Subcutaneous abdominal adipose tissue (tissue), 5 donors: Measurements from ENCODE around the gene ATRN.
A peak's percentile ranks its signal among the peaks of the same experiment; 100 is the strongest.

Source experiments
- H3K27ac ChIP-seq: one replicate; pipeline ENCODE4 v1.7.0; 2013; ENCODE audit warnings: low read depth, mild to moderate bottlenecking, inconsistent platforms, low read length, moderate library complexity
- H3K27me3 ChIP-seq, 5 donors: one replicate each; pipeline ENCODE4 v1.7.0; 2013; ENCODE audit warnings: low read length in 5 of 5, inconsistent platforms in 1 of 5; ENCODE audit not compliant: control insufficient read depth in 5 of 5, insufficient read depth in 4 of 5
- H3K36me3 ChIP-seq, 5 donors: one replicate each; pipeline ENCODE4 v1.7.0; 2013; ENCODE audit warnings: low read length in 5 of 5; ENCODE audit not compliant: control insufficient read depth in 5 of 5, insufficient read depth in 5 of 5
- H3K4me1 ChIP-seq, 5 donors: one replicate each; pipeline ENCODE4 v1.7.0; 2013; ENCODE audit warnings: low read length in 5 of 5, mild to moderate bottlenecking in 3 of 5, moderate library complexity in 1 of 5; ENCODE audit not compliant: control insufficient read depth in 5 of 5, insufficient read depth in 5 of 5
- H3K4me3 ChIP-seq, 5 donors: one replicate each; pipeline ENCODE4 v1.7.0; 2013; ENCODE audit warnings: low read length in 5 of 5, low read depth in 1 of 5
- H3K9ac ChIP-seq, 5 donors: one replicate each; pipeline ENCODE4 v1.7.0; 2013; ENCODE audit warnings: low read length in 5 of 5, mild to moderate bottlenecking in 4 of 5, moderate library complexity in 3 of 5
- H3K9me3 ChIP-seq, 5 donors: one replicate each; pipeline ENCODE4 v1.7.0; 2013; ENCODE audit warnings: low read length in 5 of 5; ENCODE audit not compliant: control insufficient read depth in 5 of 5
- donor health status: healthy.
- donor health status: healthy.
- donor health status: healthy.
- donor health status: healthy.
- donor health status: healthy.

ATRN gene

DNA sequence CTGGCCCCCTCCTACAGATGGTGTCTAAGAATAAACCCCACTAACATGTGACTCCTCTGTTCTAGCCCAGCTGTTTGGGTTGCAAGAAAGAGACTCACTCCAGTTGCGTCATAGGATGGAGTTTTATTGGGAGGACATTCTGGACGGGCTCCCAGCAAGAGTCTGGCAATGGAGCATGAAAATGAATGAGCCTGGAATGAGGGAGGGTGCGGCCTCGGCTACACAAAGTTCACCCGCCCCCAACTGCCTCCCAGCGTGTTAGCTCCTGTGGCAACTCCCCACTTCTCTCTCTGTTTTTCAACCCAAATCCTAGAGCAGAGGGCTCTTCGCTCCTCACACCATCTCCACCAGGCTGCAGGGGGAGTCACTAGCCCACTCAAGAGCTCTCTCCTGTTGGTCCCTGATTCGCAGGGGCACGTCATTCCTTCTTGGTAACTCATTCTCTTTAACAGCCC is 216.1 kb downstream of the ATRN start:
- Histone ChIP-seq H3K27me3 (peaks cover 3 to 5% (median 4%) of the 10 kb centered on the region in 5 donors), H3K4me3 (peak overlapping the region in 3 of 5 donors; percentile 27 to 45 (median 27)), H3K27ac (peak overlapping the region; percentile 84), H3K9ac (peak overlapping the region in 1 of 5 donors; percentile 9), H3K9me3 (no peaks in the 10 kb centered on the region), H3K36me3 (peaks cover 0 to 26% (median 0%) of the 10 kb centered on the region in 5 donors), H3K4me1 (peaks cover 4 to 24% (median 23%) of the 10 kb centered on the region in 5 donors)

GRCh38 chr20:3687655-3688054 is 216.8 kb downstream of the ATRN start:
- Histone ChIP-seq H3K9ac (no peak overlapping the region), H3K27me3 (no peaks in the 10 kb centered on the region), H3K4me1 (peaks cover 4 to 19% (median 18%) of the 10 kb centered on the region in 5 donors), H3K36me3 (peaks cover 0 to 31% (median 2%) of the 10 kb centered on the region in 5 donors), H3K4me3 (no peak overlapping the region), H3K9me3 (no peaks in the 10 kb centered on the region), H3K27ac (peak overlapping the region; percentile 84)

DNA sequence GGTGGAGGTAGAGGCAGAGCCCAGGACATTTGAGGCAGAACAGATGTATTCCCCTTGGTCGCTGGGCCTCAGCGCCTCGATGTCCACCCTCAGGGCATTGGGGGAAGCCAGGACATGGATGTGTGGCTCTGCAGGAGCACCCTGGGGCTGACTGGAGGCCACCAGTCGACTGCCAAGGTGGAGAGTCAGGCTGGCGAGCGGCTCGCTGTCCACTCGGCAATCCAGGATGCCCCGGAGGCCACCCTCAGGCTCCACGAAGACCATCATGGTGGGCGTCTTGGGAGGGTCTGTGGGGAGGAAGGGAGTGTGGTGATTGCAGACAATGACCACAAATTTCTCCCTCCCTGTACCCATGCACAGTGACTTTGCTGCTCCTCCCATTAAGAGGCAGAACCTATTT is 219.2 kb downstream of the ATRN start:
- no peak overlapping the region for H3K4me3 ChIP-seq
- no peak overlapping the region for H3K9ac ChIP-seq
- H3K9me3 ChIP-seq = no peaks in the 10 kb centered on the region
- H3K36me3 ChIP-seq = peaks cover 0 to 53% (median 3%) of the 10 kb centered on the region in 5 donors
- no peaks in the 10 kb centered on the region for H3K27me3 ChIP-seq
- H3K27ac ChIP-seq = no peak overlapping the region
- peaks cover 4 to 19% (median 18%) of the 10 kb centered on the region in 5 donors for H3K4me1 ChIP-seq

DNA sequence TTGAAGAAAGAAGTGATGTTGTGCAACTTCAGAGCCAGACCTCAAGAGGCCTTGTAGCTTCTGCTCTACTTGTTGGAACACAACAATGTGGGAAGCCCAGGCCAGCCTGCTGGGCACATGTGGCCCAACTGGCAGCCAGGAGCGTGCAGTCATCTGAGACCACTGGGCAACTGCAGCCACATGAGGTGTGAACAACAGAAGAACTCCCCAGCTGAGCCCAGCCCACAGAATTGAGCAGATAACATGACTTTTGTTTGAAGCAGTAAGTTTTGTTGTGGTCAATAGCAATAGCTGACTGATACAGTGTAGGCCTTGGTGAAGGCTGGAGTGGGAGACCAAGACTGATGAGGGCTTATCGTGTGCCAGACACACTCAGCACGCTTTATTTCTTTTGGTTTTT is 219.6 kb downstream of the ATRN start:
- no peaks in the 10 kb centered on the region for H3K27me3 ChIP-seq
- peaks cover 3 to 19% (median 18%) of the 10 kb centered on the region in 5 donors for H3K4me1 ChIP-seq
- H3K9ac ChIP-seq = no peak overlapping the region
- H3K9me3 ChIP-seq = no peaks in the 10 kb centered on the region
- no peak overlapping the region for H3K27ac ChIP-seq
- peaks cover 0 to 57% (median 3%) of the 10 kb centered on the region in 5 donors for H3K36me3 ChIP-seq
- H3K4me3 ChIP-seq = no peak overlapping the region

GRCh38 chr20:3691306-3691705 is 220.5 kb downstream of the ATRN start:
- no peak overlapping the region for H3K27ac ChIP-seq
- peaks cover 3 to 17% (median 17%) of the 10 kb centered on the region in 5 donors for H3K4me1 ChIP-seq
- H3K9me3 ChIP-seq = peaks cover 0 to 2% (median 2%) of the 10 kb centered on the region in 5 donors
- H3K4me3 ChIP-seq = no peak overlapping the region
- peaks cover 0 to 58% (median 3%) of the 10 kb centered on the region in 5 donors for H3K36me3 ChIP-seq
- no peak overlapping the region for H3K9ac ChIP-seq
- no peaks in the 10 kb centered on the region for H3K27me3 ChIP-seq

DNA sequence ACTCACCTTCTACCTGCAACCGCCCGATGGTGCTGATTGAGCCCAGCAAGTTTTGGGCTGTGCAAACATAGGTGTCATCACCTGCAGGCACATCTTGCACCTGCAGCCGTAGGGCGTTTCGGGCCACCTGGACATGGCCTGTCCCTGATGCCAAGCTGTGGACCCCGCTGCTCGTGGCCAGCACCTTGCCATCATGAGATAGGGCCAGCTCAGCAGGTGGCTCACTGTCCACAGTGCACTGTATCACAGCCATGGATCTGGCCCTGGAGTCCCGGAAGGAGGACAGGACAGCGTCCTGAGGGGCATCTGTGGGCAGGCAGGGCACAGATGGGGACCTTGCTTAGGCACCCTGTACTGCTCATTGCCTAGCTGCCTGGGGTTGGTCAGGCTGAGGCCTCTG is 221.1 kb downstream of the ATRN start:
- H3K9ac ChIP-seq = no peak overlapping the region
- H3K27me3 ChIP-seq = no peaks in the 10 kb centered on the region
- peaks cover 0 to 7% (median 7%) of the 10 kb centered on the region in 5 donors for H3K9me3 ChIP-seq
- peaks cover 0 to 62% (median 3%) of the 10 kb centered on the region in 5 donors for H3K36me3 ChIP-seq
- H3K4me1 ChIP-seq = peaks cover 3 to 12% (median 11%) of the 10 kb centered on the region in 5 donors
- no peak overlapping the region for H3K27ac ChIP-seq
- no peak overlapping the region for H3K4me3 ChIP-seq

DNA sequence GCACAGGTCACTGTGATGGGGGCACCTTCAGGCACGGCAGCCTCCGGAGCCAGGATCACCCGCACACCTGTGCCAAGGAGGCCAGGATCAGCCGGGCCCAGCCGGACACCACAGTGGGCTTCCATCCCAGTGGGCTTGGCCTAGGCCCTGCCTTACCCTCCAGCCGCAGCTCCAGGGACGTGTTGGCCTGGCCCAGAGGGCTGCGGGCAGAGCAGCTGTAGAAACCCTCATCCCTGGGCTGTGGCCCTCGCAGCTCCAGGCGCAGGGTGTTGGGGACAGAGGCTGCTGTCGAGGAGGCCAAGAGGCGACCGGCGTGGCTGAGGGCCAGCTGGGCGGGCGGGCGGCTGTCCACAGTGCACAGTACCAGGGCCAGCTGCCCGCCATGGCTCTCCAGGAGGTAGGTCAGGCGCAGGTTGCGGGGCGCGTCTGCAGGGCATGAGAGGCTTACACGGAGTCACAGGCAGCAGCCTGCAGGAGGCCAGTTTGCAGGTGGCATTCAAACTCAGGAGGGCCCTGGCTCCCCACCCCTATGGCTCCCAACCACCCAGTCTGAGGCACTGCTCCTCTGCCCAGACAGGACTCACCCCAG is 222.0 kb downstream of the ATRN start:
- H3K36me3 ChIP-seq = peaks cover 0 to 70% (median 3%) of the 10 kb centered on the region in 5 donors
- H3K4me1 ChIP-seq = peaks cover 1 to 3% (median 2%) of the 10 kb centered on the region in 5 donors
- no peak overlapping the region for H3K27ac ChIP-seq
- H3K4me3 ChIP-seq = no peak overlapping the region
- no peak overlapping the region for H3K9ac ChIP-seq
- H3K9me3 ChIP-seq = peaks cover 0 to 7% (median 7%) of the 10 kb centered on the region in 5 donors
- H3K27me3 ChIP-seq = no peaks in the 10 kb centered on the region

DNA sequence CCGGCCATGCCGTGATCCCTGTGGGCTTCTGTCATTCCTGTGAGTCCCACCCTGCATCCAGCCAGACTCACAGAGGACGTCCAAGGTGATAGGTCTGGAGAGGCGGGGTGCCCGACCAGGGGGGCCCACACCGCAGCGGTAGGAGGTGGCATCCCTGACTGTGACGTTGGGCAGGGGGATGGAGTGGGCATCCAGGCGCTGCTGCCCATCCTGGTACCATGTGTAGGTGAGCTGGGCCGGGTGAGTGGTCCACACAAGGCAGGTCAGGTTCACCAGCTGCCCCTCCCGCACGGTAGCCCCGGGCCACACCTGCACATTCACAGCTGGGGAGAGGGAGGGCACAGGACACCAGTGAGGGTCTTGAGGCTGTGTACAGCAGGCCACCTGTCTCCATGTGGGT is 222.6 kb downstream of the ATRN start:
- Histone ChIP-seq H3K27me3 (no peaks in the 10 kb centered on the region), H3K9ac (no peak overlapping the region), H3K36me3 (peaks cover 0 to 73% (median 3%) of the 10 kb centered on the region in 5 donors), H3K9me3 (peaks cover 0 to 7% (median 7%) of the 10 kb centered on the region in 5 donors), H3K27ac (no peak overlapping the region), H3K4me1 (no peaks in the 10 kb centered on the region), H3K4me3 (no peak overlapping the region)

DNA sequence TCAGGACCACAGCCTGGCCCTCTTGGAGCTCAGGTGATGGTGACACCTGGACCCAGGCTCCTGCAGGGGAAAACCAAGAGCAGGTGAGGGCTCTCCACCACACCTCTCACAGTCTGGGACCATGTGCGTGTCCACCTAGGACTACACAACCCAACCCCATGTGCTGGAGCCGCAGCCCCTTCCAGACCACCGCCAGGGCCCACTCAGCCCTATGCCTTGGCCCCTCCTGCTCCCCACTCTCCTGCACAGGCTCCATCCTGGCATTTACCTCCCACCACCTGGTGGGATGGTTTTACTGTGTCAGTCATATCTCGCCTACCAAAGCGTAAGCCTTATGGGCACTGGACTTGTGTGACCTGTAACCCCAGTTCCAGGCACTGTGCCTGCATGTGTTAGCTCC is 224.0 kb downstream of the ATRN start:
- peaks cover 0 to 7% (median 7%) of the 10 kb centered on the region in 5 donors for H3K9me3 ChIP-seq

DNA sequence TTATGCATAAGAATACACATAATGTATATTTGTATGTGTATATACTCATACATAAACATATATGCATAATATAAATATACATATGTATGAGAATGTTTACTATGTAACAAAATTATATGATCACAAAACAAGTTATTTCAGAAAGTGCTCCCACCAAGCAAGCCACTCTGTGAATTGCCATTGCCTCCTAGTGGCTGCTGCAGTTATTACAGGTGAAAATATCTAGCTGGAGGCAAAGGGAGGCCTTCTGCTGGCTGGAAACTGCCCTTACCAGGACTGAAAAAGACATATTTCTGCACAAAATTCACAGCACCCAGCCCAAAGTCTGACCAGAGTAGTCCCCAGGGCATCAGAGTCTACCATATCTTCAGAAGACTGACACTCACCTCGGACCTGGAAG is 225.4 kb downstream of the ATRN start:
- H3K9me3 ChIP-seq = peaks cover 0 to 7% (median 7%) of the 10 kb centered on the region in 5 donors
- no peak overlapping the region for H3K4me3 ChIP-seq
- H3K27ac ChIP-seq = no peak overlapping the region
- H3K27me3 ChIP-seq = no peaks in the 10 kb centered on the region
- peaks cover 0 to 58% (median 3%) of the 10 kb centered on the region in 5 donors for H3K36me3 ChIP-seq
- no peak overlapping the region for H3K9ac ChIP-seq
- no peaks in the 10 kb centered on the region for H3K4me1 ChIP-seq

More for the DNA sequence above, 224.0 kb downstream of the ATRN start:
- no peaks in the 10 kb centered on the region for H3K4me1 ChIP-seq
- H3K36me3 ChIP-seq = peaks cover 0 to 63% (median 3%) of the 10 kb centered on the region in 5 donors
- no peak overlapping the region for H3K4me3 ChIP-seq
- H3K27ac ChIP-seq = no peak overlapping the region
- H3K27me3 ChIP-seq = no peaks in the 10 kb centered on the region
- H3K9ac ChIP-seq = no peak overlapping the region
